K562 (cell line): ENCODE data around the gene KLHL12. TPM values are rescaled to one million over a fixed set of nuclear protein-coding genes. Genes with fewer than 3 reads are reported as not detected.
A peak's percentile ranks its signal among the peaks of the same experiment; 100 is the strongest.

Experiments used
- ATAC-seq: fragments of 200-7000 bp; cut with Tn5 transposase; 3 replicates; pipeline ENCODE4 v1.9.1; 2020; ENCODE audit warnings: moderate library complexity
- BruUV-seq: library from RNA; stranded (reverse); fragments of 400-500 nt; replicated peaks from 2 replicates; lab custom pipeline; 2021; lab: Mats Ljungman, UMichigan
- CTCF ChIA-PET: fragments of 300-600 bp; formaldehyde crosslinking; extraction: SDS; loops from one replicate; lab custom pipeline; 2021; ENCODE audit warnings: low intra/inter-chr PET ratio; lab: Yijun Ruan, JAX
- POLR2A ChIA-PET: fragments of 300-600, 350-650 bp; sonication (Branson Sonifier 250); formaldehyde crosslinking; extraction: SDS; loops from one replicate; lab custom pipeline; 2021; ENCODE audit warnings: antibody characterized with exemption, inconsistent platforms; lab: Yijun Ruan, JAX
- DNase-seq, 4 experiments: peaks; one replicate each; pipeline versions ENCODE4 v3.0.0 to v3.0.0-alpha.2; 2011 to 2018; ENCODE audit warnings: low spot score in 3 of 4, mixed read lengths in 3 of 4; ENCODE audit errors: extremely low read depth in 1 of 4
- FAIRE-seq: peaks from 2 replicates; lab custom pipeline; 2011; peaks lifted over from hg19 to GRCh38; lab: Jason Lieb, UNC
- H2AFZ ChIP-seq: 2 replicates; pipeline ENCODE4 v1.6.0; 2011; ENCODE audit warnings: low read depth, low read length, control low read depth, inconsistent platforms
- H3K27ac ChIP-seq: fragments of 200-600 bp; 3 replicates; pipeline ENCODE4 v1.8.0; 2011; ENCODE audit warnings: low read depth, mild to moderate bottlenecking, control low read depth, inconsistent platforms, low read length, moderate library complexity, mixed read lengths; ENCODE audit errors: extremely low read depth
- H3K27me3 ChIP-seq, 2 experiments: fragments of 300-600 bp in 1 of 2; 2 replicates in 1 of 2; 3 replicates in 1 of 2; pipeline versions ENCODE4 v1.6.0 to v1.8.0; 2011; ENCODE audit warnings: inconsistent platforms in 2 of 2, low read length in 2 of 2, mild to moderate bottlenecking in 1 of 2, mixed read lengths in 1 of 2, moderate library complexity in 1 of 2; ENCODE audit not compliant: control insufficient read depth in 2 of 2, insufficient read depth in 2 of 2
- H3K36me3 ChIP-seq: fragments of 300-600 bp; 3 replicates; pipeline ENCODE4 v1.8.0; 2011; ENCODE audit warnings: mild to moderate bottlenecking, low read length, inconsistent platforms; ENCODE audit not compliant: control insufficient read depth, insufficient read depth
- H3K4me1 ChIP-seq, 2 experiments: fragments of 200-600 bp in 1 of 2; replicated peaks in 1 of 2; 2 replicates in 1 of 2; 3 replicates in 1 of 2; pipeline versions ENCODE4 v1.5.1 to v1.8.0; 2011; ENCODE audit warnings: inconsistent platforms in 2 of 2, low read length in 2 of 2, mild to moderate bottlenecking in 1 of 2, mixed read lengths in 1 of 2, moderate library complexity in 1 of 2; ENCODE audit not compliant: control insufficient read depth in 2 of 2, insufficient read depth in 2 of 2
- H3K4me2 ChIP-seq: 2 replicates; pipeline ENCODE4 v1.6.1; 2011; ENCODE audit warnings: low read length, control low read depth, inconsistent platforms, mixed read lengths; ENCODE audit not compliant: insufficient read depth
- H3K4me3 ChIP-seq: fragments of 200-600 bp; sonication (generic), shearing (Covaris generic); 2 replicates; pipeline ENCODE4 v1.5.1; 2016; ENCODE audit warnings: control low read depth, inconsistent platforms
- H3K79me2 ChIP-seq: fragments of 200-600 bp; 3 replicates; pipeline ENCODE4 v1.8.0; 2011; ENCODE audit warnings: low read length, inconsistent platforms; ENCODE audit not compliant: control insufficient read depth, insufficient read depth
- H3K9ac ChIP-seq, 2 experiments: 2 replicates each; pipeline versions ENCODE4 v1.6.0 to v1.6.1; 2011; ENCODE audit warnings: low read depth in 2 of 2, low read length in 2 of 2, control low read depth in 1 of 2, inconsistent platforms in 1 of 2, mild to moderate bottlenecking in 1 of 2, mixed read lengths in 1 of 2; ENCODE audit not compliant: insufficient read depth in 1 of 2
- H3K9me1 ChIP-seq: one replicate; pipeline ENCODE4 v1.6.0; 2011; ENCODE audit warnings: inconsistent platforms, mild to moderate bottlenecking, low read length, moderate library complexity; ENCODE audit not compliant: control insufficient read depth, insufficient read depth
- H3K9me3 ChIP-seq: replicated peaks from 2 replicates; pipeline ENCODE4 v1.5.1; 2011; ENCODE audit warnings: low read depth, low read length, inconsistent platforms; ENCODE audit not compliant: control insufficient read depth, insufficient read depth
- H4K20me1 ChIP-seq: replicated peaks from 2 replicates; pipeline ENCODE4 v1.6.1; 2011; ENCODE audit warnings: low read length, inconsistent platforms, mixed read lengths; ENCODE audit not compliant: control insufficient read depth, insufficient read depth
- BRF1 ChIP-seq: IDR thresholded peaks from 3 replicates; pipeline ENCODE4 v1.6.1; 2011; ENCODE audit warnings: borderline replicate concordance, mild to moderate bottlenecking; ENCODE audit not compliant: insufficient read length; ENCODE audit errors: extremely low read depth
- GTF2E2 ChIP-seq: fragments of 200-800 bp; sonication (Bioruptor generic); IDR thresholded peaks from 2 replicates; pipeline ENCODE4 v1.6.1; 2016; ENCODE audit warnings: missing genetic modification characterization, missing compliant biosample characterization
- RB1 ChIP-seq: fragments of 450-650 bp; IDR thresholded peaks from 2 replicates; pipeline ENCODE4 v1.6.1; 2017; ENCODE audit warnings: low read depth, mild to moderate bottlenecking
- WGBS: fragments of 100-300 bp; shearing (Covaris generic); methylation state at CpG from one replicate; pipeline ENCODE4 v1.1.6; 2016; ENCODE audit warnings: low coverage, mixed read lengths; ENCODE audit not compliant: insufficient coverage; ENCODE audit errors: missing lambda C conversion rate; 5-methylcytosine and 5-hydroxymethylcytosine counted together
- in situ Hi-C: fragments of 300-500 bp; cut with MboI; formaldehyde crosslinking; loops from 4 replicates; pipeline ENCODE4 v1.15.0; 2018; ENCODE audit warnings: inconsistent platforms, mixed read lengths
- intact Hi-C: fragments of 100-400 bp; cut with micrococcal nuclease; formaldehyde crosslinking; loops from 2 replicates; pipeline ENCODE4 v1.14.2; 2022
- polyA plus RNA-seq, 8 experiments: library from polyadenylated mRNA; depleted of rRNA in 4 of 8; stranded (reverse) in 5 of 8; unstranded in 3 of 8; fragments of >200 nt; fragmentation: Nextera tagmentation in 2 of 8; fragmentation: Illumina TruSeq in 1 of 8; extraction: Ambion mirVana in 2 of 8; extraction: Trizol in 1 of 8; gene quantifications; 2 replicates each; pipeline versions ENCODE4 v1.2.1 to v1.2.3, GENCODE V29; 2011 to 2014; ENCODE audit warnings: inconsistent platforms in 1 of 8, missing spikeins in 1 of 8
- total RNA-seq, 7 experiments: library from RNA; depleted of rRNA in 6 of 7; stranded (reverse); fragments of >200 nt in 6 of 7; fragmentation: Illumina TruSeq in 2 of 7; extraction: Trizol in 2 of 7; gene quantifications; 2 replicates each; pipeline versions ENCODE4 v1.2.1 to v1.2.3, GENCODE V29; 2011 to 2021; ENCODE audit warnings: low replicate concordance in 1 of 7
- TF ChIP-seq, protein P1 (sequence below), 2 experiments: fragments of 450-650 bp; IDR thresholded peaks; 2 replicates each; pipeline ENCODE4 v1.6.1; 2016

The KLHL12 gene
- total and polyA plus RNA-seq, 9 of the 15 experiments (the other 6 are each of a cell fraction or from before 2014, with no cell fraction given), result 23.1 to 85.1 (median 35.0) TPM

DNA sequence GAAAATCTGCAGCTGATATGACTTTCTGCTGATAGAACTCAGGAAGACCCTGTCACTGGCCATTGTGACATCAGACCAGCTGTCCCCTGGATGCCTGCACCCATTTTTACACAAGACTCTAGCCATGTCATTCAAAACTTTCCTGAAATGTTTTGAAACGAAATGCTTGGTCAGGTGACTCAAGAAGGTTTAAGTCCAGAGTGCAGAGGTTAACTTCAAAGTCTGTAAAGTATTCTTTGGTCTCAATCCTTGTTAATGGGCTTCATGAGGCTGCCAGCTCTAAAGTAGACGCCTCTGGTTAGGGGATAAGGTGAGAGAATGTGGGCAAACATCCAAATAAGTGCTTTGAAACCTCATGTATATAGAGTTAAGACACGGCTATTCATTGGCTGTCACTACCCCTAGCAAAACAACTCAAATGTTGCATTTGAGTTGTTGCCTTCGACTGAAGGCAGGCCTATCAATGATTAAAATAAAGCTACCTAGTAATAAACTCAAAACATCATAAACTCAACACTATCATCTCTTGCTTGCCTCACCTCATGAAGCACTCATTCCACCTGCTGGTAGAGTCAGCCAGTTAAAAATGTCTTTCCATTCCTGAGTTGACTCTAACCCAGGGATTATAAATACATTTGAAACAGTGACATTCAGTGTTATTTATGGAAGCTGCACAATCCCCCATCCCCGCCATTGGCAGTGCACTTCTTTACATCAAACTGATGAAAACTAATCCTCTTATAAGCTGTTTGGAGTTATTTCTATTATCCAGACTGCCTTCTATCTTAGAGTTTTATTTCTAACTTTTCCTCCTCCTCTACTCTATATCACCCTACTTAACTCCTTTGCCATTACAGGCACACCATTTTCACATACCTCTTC, 64.1 kb downstream of the KLHL12 start:
- Histone ChIP-seq H3K9me1 (no peaks in the 10 kb centered on the region), H3K36me3 (no peaks in the 10 kb centered on the region), H3K4me1 (peaks cover 0 to 19% of the 10 kb centered on the region in 2 experiments; a peak in 4 of 5 replicates), H3K27me3 (peaks cover 2 to 5% of the 10 kb centered on the region in 2 experiments; a peak in 3 of 5 replicates), H2AFZ (peak overlapping the region; percentile 57; the same call in 1 of the 2 replicates), H4K20me1 (no peaks in the 10 kb centered on the region), H3K9ac (no peak overlapping the region), H3K27ac (no peak overlapping the region), H3K4me3 (no peak overlapping the region), H3K4me2 (no peak overlapping the region), H3K79me2 (no peaks in the 10 kb centered on the region), H3K9me3 (no peaks in the 10 kb centered on the region)
- 5% methylated on average over 5 of the region's 5 CpGs for WGBS
- CTCF ChIA-PET, result no interaction called here
- TF ChIP-seq, protein P1, sequence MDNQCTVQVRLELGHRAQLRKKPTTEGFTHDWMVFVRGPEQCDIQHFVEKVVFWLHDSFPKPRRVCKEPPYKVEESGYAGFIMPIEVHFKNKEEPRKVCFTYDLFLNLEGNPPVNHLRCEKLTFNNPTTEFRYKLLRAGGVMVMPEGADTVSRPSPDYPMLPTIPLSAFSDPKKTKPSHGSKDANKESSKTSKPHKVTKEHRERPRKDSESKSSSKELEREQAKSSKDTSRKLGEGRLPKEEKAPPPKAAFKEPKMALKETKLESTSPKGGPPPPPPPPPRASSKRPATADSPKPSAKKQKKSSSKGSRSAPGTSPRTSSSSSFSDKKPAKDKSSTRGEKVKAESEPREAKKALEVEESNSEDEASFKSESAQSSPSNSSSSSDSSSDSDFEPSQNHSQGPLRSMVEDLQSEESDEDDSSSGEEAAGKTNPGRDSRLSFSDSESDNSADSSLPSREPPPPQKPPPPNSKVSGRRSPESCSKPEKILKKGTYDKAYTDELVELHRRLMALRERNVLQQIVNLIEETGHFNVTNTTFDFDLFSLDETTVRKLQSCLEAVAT (IDR thresholded peaks at IDR 0.05), result no peak
- TF ChIP-seq GTF2E2 (tag) (no peak), BRF1 (no peak), RB1 (no peak)
- POLR2A ChIA-PET, result interaction anchor here (0.6 to 2.4 kb wide), 6 partner anchors 12 to 192 kb away, joined by 3 to 11 read pairs (median 3); no protein-coding TSS in a partner anchor
- BruUV-seq, result no TSS peak
- DNase-seq (no peak), ATAC-seq (no peak), FAIRE-seq (no peak)
- intact Hi-C loops, result no loop called here
- in situ Hi-C loops, result no loop called here
